ENCODE measurements around the gene DNAH14.
"Not testable (repeated sequence)": the region's sequence is repeated elsewhere in the genome, so short reads cannot be mapped to it uniquely, and the experiment has no call there.

GRCh38 chr1:225335098-225335778, 405.8 kb downstream of the DNAH14 start:
- not testable (repeated sequence) for TF ChIP-seq CTCF (IDR thresholded peaks at IDR 0.05; ENCODE audit: poor library complexity, severe bottlenecking); RAD21 (conservative IDR thresholded peaks at IDR 0.05); SMC3 (conservative IDR thresholded peaks at IDR 0.05; ENCODE audit: poor library complexity)
